C4-2B (cell line): Measurements from ENCODE around the gene IFT57.

ENCODE experiments used
- H3K27ac ChIP-seq: fragments of 450-650 bp; 2 replicates; pipeline ENCODE4 v1.5.1; 2017
- CTCF ChIP-seq: fragments of 450-650 bp; conservative IDR thresholded peaks from 2 replicates; pipeline ENCODE4 v1.5.1; 2017; ENCODE audit warnings: mild to moderate bottlenecking
- ZFX ChIP-seq: fragments of 450-650 bp; IDR thresholded peaks from 2 replicates; pipeline ENCODE4 v1.6.1; 2017

IFT57 gene

GRCh38 chr3:108218811-108219210 lies 3.4 kb downstream of the IFT57 start:
- TF ChIP-seq CTCF (no peak), ZFX (no peak)
- H3K27ac ChIP-seq: no peak overlapping the region

- H3K27ac ChIP-seq: no peak overlapping the region
- TF ChIP-seq CTCF: no peak
- no peak for TF ChIP-seq ZFX
Observed at GRCh38 chr3:108215871-108216270, 6.4 kb downstream of the IFT57 start.

GRCh38 chr3:108209579-108209978 lies 12.6 kb downstream of the IFT57 start:
- TF ChIP-seq ZFX: no peak
- no peak for TF ChIP-seq CTCF
- no peak overlapping the region for H3K27ac ChIP-seq

GRCh38 chr3:108208831-108209230 lies 13.4 kb downstream of the IFT57 start:
- H3K27ac ChIP-seq: no peak overlapping the region
- TF ChIP-seq CTCF (no peak), ZFX (no peak)

- TF ChIP-seq ZFX: no peak
- no peak; the same call in 1 of the 2 replicates for TF ChIP-seq CTCF
- H3K27ac ChIP-seq: no peak overlapping the region
Observed at GRCh38 chr3:108202834-108203233, 19.4 kb downstream of the IFT57 start.

GRCh38 chr3:108202080-108202479 lies 20.1 kb downstream of the IFT57 start:
- H3K27ac ChIP-seq: no peak overlapping the region
- no peak for TF ChIP-seq CTCF
- no peak for TF ChIP-seq ZFX

- TF ChIP-seq ZFX (no peak), CTCF (no peak)
Observed at GRCh38 chr3:108201258-108201657, 21.0 kb downstream of the IFT57 start.

More at GRCh38 chr3:108201258-108201657, 21.0 kb downstream of the IFT57 start:
- no peak overlapping the region for H3K27ac ChIP-seq
